Uterus (tissue), 4 donors: ENCODE results near the gene STXBP1. TPM values are rescaled to one million over a fixed set of nuclear protein-coding genes. Genes with fewer than 3 reads are reported as not detected.

Source experiments
- DNase-seq, 2 donors: peaks; one replicate each; pipeline ENCODE4 v3.0.0-alpha.2; 2019 to 2020
- H3K27ac ChIP-seq, 2 donors: fragments of 200-600 bp; sonication (generic); 1 replicate in 1 of 2; 2 replicates in 1 of 2; pipeline ENCODE4 v1.5.1; 2016 to 2018
- H3K27me3 ChIP-seq, 2 donors: fragments of 200-600 bp; sonication (generic); one replicate each; pipeline ENCODE4 v1.5.1; 2018 to 2019; ENCODE audit warnings: control low read depth in 1 of 2
- H3K36me3 ChIP-seq, 2 donors: fragments of 200-600 bp; sonication (generic); one replicate each; pipeline ENCODE4 v1.5.1; 2019; ENCODE audit warnings: control low read depth in 1 of 2
- H3K4me1 ChIP-seq, 2 donors: fragments of 200-600 bp; sonication (generic); one replicate each; pipeline ENCODE4 v1.5.1; 2018 to 2019; ENCODE audit warnings: control low read depth in 1 of 2
- H3K4me3 ChIP-seq, 2 donors: fragments of 200-600 bp; sonication (generic); 1 replicate in 1 of 2; 2 replicates in 1 of 2; pipeline ENCODE4 v1.5.1; 2018 to 2019; ENCODE audit warnings: mild to moderate bottlenecking in 1 of 2
- H3K9me3 ChIP-seq, 2 donors: fragments of 200-600 bp; sonication (generic); one replicate each; pipeline ENCODE4 v1.5.1; 2019; ENCODE audit warnings: control low read depth in 1 of 2
- CTCF ChIP-seq, 4 experiments: fragments of 200-600 bp in 2 of 4; fragments of 450-650 bp in 2 of 4; sonication (generic) in 2 of 4; IDR thresholded peaks; one replicate each; pipeline ENCODE4 v1.5.1; 2016 to 2019; ENCODE audit warnings: antibody characterized with exemption in 4 of 4, mild to moderate bottlenecking in 2 of 4, moderate library complexity in 1 of 4
- POLR2A ChIP-seq, 2 donors: fragments of 450-650 bp; IDR thresholded peaks; one replicate each; pipeline ENCODE4 v1.6.1; 2016; ENCODE audit warnings: antibody characterized with exemption in 2 of 2, mild to moderate bottlenecking in 1 of 2, moderate library complexity in 1 of 2
- intact Hi-C: fragments of 100-400 bp; cut with DNase I; formaldehyde crosslinking; loops from one replicate; pipeline ENCODE4 v1.15.1; 2023; ENCODE audit warnings: low total_unique reads
- total RNA-seq, 4 donors: library from RNA; depleted of rRNA in 3 of 4; stranded (reverse); fragments of >200 nt in 3 of 4; gene quantifications; one replicate each; pipeline versions ENCODE4 v1.1.0 to v1.2.4, GENCODE V29; 2014 to 2023
- donor health status: DM: yes; HTN: yes; CAD: no.

STXBP1 gene
- total RNA-seq, 4 donors from 2014 or later, result 46.6 to 147 (median 99.5) TPM

DNA sequence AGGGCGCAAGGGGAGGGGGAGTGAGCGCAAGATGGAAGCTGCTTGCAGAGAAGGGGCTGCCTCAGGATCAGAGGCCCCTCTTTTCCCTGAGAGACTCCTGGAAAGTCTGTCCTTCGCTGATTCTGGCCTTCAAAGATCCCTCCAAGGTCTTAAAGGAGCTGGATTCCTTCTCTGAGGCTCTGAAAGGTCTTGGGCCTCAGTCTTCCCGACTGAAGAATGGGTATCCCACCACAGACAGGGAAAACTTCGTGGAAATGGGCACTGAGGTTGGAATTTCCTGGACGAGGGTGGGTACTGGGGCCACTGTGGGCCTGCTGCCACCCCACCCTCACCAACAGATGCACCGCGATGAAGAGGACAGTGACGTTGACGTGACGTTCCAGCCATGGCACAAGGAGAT, 100.3 kb downstream of the STXBP1 start:
- no peaks in the 10 kb centered on the region for H3K27me3 ChIP-seq
- no peaks in the 10 kb centered on the region for H3K9me3 ChIP-seq
- no peak overlapping the region for H3K27ac ChIP-seq
- intact Hi-C loops, result no loop called here
- no peaks in the 10 kb centered on the region for H3K36me3 ChIP-seq
- no peaks in the 10 kb centered on the region for H3K4me1 ChIP-seq
- no peak for TF ChIP-seq CTCF (IDR thresholded peaks at IDR 0.05)
- no peak for TF ChIP-seq POLR2A (IDR thresholded peaks at IDR 0.05)
- H3K4me3 ChIP-seq, result no peak overlapping the region
- no peak for DNase-seq

GRCh38 chr9:127712867-127713266, 100.8 kb downstream of the STXBP1 start:
- H3K4me1 ChIP-seq, result no peaks in the 10 kb centered on the region

GRCh38 chr9:127714020-127714750, 102.1 kb downstream of the STXBP1 start:
- H3K4me1 ChIP-seq, result no peaks in the 10 kb centered on the region
- intact Hi-C loops, result no loop called here
- H3K27ac ChIP-seq, result no peak overlapping the region
- H3K9me3 ChIP-seq, result no peaks in the 10 kb centered on the region
- no peaks in the 10 kb centered on the region for H3K36me3 ChIP-seq
- peak overlapping the region; percentile 61 to 74 for H3K4me3 ChIP-seq
- TF ChIP-seq POLR2A (IDR thresholded peaks at IDR 0.05) (no peak), CTCF (IDR thresholded peaks at IDR 0.05) (no peak)
- no peaks in the 10 kb centered on the region for H3K27me3 ChIP-seq
- DNase-seq, result no peak

More at GRCh38 chr9:127712867-127713266, 100.8 kb downstream of the STXBP1 start:
- no peak for DNase-seq
- Histone ChIP-seq H3K27ac (no peak overlapping the region), H3K9me3 (no peaks in the 10 kb centered on the region), H3K4me3 (no peak overlapping the region), H3K36me3 (no peaks in the 10 kb centered on the region), H3K27me3 (no peaks in the 10 kb centered on the region)
- intact Hi-C loops, result no loop called here
- no peak for TF ChIP-seq POLR2A (IDR thresholded peaks at IDR 0.05)
- no peak for TF ChIP-seq CTCF (IDR thresholded peaks at IDR 0.05)

DNA sequence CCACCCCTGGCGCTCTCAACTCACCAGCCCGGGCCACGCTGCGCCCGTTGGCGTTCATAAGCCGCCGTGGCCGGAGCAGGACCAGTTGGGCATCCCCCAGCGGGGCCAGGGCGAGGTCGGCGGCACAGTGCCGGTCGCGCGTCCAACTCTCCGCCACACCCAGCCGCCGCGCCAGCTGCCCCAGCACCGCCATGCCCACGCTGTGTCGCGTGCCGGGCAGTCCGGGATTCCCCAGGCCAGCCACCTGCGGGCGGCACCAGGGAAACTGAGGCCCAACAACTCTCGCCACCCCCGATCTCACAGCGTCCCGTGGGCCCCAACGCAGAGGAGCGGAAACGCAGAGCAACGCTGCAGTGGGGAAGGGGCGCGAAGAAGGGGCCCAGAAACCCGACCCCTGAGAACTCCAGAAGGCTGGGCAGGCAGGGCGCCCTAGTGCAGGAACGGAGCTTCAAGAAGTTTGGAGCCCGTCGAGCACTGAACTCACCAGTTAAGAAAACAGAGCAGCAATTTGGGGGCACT, 102.9 kb downstream of the STXBP1 start:
- peak overlapping the region in 1 of 2 donors; percentile 86 for H3K27ac ChIP-seq
- peak overlapping the region; percentile 61 to 74 for H3K4me3 ChIP-seq
- intact Hi-C loops, result no loop called here
- no peaks in the 10 kb centered on the region for H3K27me3 ChIP-seq
- no peaks in the 10 kb centered on the region for H3K4me1 ChIP-seq
- DNase-seq, result no peak
- no peaks in the 10 kb centered on the region for H3K9me3 ChIP-seq
- no peak for TF ChIP-seq CTCF (IDR thresholded peaks at IDR 0.05)
- no peak for TF ChIP-seq POLR2A (IDR thresholded peaks at IDR 0.05)
- H3K36me3 ChIP-seq, result no peaks in the 10 kb centered on the region
